DOHH2 (cell line): ENCODE measurements around the gene MGLL.

Experiments used
- H3F3A ChIP-seq: fragments of 200-600 bp; sonication (generic), shearing (Covaris generic); 2 replicates; pipeline ENCODE4 v1.6.0; 2016; ENCODE audit warnings: antibody characterized with exemption, mild to moderate bottlenecking; ENCODE audit not compliant: control insufficient read depth, insufficient read depth
- H3K27ac ChIP-seq: fragments of 200-600 bp; sonication (generic); 2 replicates; pipeline ENCODE4 v1.5.1; 2014; ENCODE audit warnings: low read depth, mild to moderate bottlenecking, low read length, moderate library complexity
- H3K27me3 ChIP-seq: fragments of 200-600 bp; sonication (generic); 2 replicates; pipeline ENCODE4 v1.6.1; 2014; ENCODE audit warnings: mild to moderate bottlenecking, low read length, mixed read lengths; ENCODE audit not compliant: control insufficient read depth
- H3K36me3 ChIP-seq: fragments of 200-600 bp; sonication (generic); 2 replicates; pipeline ENCODE4 v1.6.1; 2014; ENCODE audit warnings: mild to moderate bottlenecking, low read length, moderate library complexity, mixed read lengths; ENCODE audit not compliant: control insufficient read depth
- H3K4me1 ChIP-seq: fragments of 200-600 bp; sonication (generic); 2 replicates; pipeline ENCODE4 v1.6.1; 2014; ENCODE audit warnings: mild to moderate bottlenecking, low read length, mixed read lengths; ENCODE audit not compliant: control insufficient read depth
- H3K4me2 ChIP-seq: fragments of 200-600 bp; sonication (generic); 2 replicates; pipeline ENCODE4 v1.6.0; 2014; ENCODE audit warnings: mild to moderate bottlenecking, low read length, moderate library complexity
- H3K4me3 ChIP-seq: fragments of 200-600 bp; sonication (generic); 2 replicates; pipeline ENCODE4 v1.5.1; 2014; ENCODE audit warnings: mild to moderate bottlenecking, low read length, mixed read lengths
- H3K79me2 ChIP-seq: fragments of 200-600 bp; sonication (generic); 2 replicates; pipeline ENCODE4 v1.6.1; 2014; ENCODE audit warnings: mild to moderate bottlenecking, low read length, mixed read lengths; ENCODE audit not compliant: control insufficient read depth
- H3K9me2 ChIP-seq: fragments of 200-600 bp; sonication (generic); replicated peaks from 2 replicates; pipeline ENCODE4 v1.6.1; 2014; ENCODE audit warnings: mild to moderate bottlenecking, low read length, mixed read lengths; ENCODE audit not compliant: control insufficient read depth
- H3K9me3 ChIP-seq: fragments of 200-600 bp; sonication (generic); 2 replicates; pipeline ENCODE4 v1.6.1; 2014; ENCODE audit warnings: antibody characterized with exemption, low read length, mixed read lengths; ENCODE audit not compliant: control insufficient read depth, insufficient read depth
- H4K20me1 ChIP-seq: fragments of 200-600 bp; sonication (generic); 2 replicates; pipeline ENCODE4 v1.6.0; 2014; ENCODE audit warnings: low read depth, mild to moderate bottlenecking, antibody characterized with exemption, low read length, moderate library complexity; ENCODE audit not compliant: control insufficient read depth, insufficient read depth
- CTCF ChIP-seq: fragments of 200-600 bp; sonication (generic); IDR thresholded peaks from one replicate; pipeline ENCODE4 v1.5.1; 2014; ENCODE audit warnings: antibody characterized with exemption, mild to moderate bottlenecking, low read depth, low read length; ENCODE audit not compliant: poor library complexity, severe bottlenecking
- EZH2phosphoT487 ChIP-seq: fragments of 200-600 bp; sonication (generic); IDR thresholded peaks from 2 replicates; pipeline ENCODE4 v1.6.1; 2017; ENCODE audit warnings: borderline replicate concordance, mild to moderate bottlenecking, antibody characterized with exemption, low read length, moderate library complexity, mixed read lengths

MGLL gene

DNA sequence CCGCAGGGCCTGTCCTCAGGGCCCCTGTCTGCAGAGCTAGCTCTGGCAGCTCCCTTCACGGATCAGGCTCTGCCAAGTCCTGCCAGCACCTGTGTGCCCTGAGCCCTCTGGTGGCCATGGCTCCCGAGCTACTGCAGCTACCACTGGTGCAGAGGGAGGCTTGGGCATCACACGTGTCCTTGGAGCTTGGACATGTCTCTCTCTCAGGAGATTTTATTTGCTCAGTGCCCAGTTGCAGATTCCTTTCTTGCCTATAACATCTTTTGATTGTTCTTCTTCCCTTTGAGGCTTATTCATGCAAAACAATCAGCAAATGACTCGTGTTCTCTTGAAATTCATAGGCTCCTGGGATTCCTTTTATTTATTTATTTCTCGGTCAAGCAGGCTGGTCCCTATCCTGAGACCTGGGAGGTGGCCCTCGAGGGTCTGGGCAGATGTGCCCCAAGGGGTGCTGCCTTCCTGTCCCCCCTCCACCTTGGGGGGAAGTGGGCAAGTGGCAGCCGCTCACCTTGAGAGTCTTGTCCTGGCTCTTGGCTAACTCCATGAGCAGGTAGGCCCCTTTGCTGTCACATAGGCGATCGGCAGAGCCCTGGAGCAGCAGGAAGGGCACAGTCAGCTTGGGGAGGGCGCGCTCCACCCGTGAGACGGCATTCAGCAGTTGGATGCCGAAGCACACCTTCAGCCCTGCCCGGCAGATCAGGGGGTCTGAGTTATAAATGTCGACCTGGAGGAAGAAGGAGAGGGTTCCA, 127.7 kb downstream of the MGLL start:
- no peaks in the 10 kb centered on the region for H3F3A ChIP-seq
- H3K79me2 ChIP-seq: no peaks in the 10 kb centered on the region
- H3K36me3 ChIP-seq: no peaks in the 10 kb centered on the region
- peaks cover 17% of the 10 kb centered on the region for H3K4me1 ChIP-seq
- H3K4me2 ChIP-seq: no peak overlapping the region
- H4K20me1 ChIP-seq: no peaks in the 10 kb centered on the region
- H3K9me2 ChIP-seq: no peaks in the 10 kb centered on the region
- TF ChIP-seq EZH2phosphoT487 (no peak), CTCF (peak; percentile 49)
- H3K27me3 ChIP-seq: no peaks in the 10 kb centered on the region
- H3K4me3 ChIP-seq: no peak overlapping the region
- H3K9me3 ChIP-seq: no peaks in the 10 kb centered on the region
- H3K27ac ChIP-seq: no peak overlapping the region

DNA sequence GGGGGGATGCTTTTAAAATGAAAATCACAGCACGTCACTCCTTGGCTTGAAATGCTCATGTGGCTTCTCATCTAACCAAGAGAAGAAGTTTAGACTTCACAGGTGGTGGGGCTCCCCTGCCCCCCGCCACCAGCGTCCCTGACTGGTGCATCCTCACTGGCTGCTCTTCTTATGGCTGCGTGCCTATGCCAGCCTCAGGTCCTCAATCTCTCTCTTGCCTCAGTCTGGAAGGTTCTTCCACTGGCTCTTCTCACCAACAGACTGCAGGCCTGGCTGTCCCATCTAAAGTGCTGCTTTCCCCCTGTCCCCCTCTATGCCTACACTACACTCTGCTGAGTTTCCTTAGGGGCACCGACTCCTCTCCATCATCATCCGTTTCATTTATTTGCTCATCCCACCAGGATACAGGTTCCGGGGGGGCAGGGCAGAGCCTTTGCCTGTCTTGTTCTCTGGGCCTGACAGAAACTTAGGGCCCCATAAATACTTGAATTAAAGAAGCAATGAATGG, 128.9 kb downstream of the MGLL start:
- H3K27me3 ChIP-seq: no peaks in the 10 kb centered on the region
- no peak for TF ChIP-seq CTCF
- TF ChIP-seq EZH2phosphoT487: no peak
- peaks cover 17% of the 10 kb centered on the region for H3K4me1 ChIP-seq
- no peaks in the 10 kb centered on the region for H3K36me3 ChIP-seq
- H3K4me3 ChIP-seq: no peak overlapping the region
- no peaks in the 10 kb centered on the region for H4K20me1 ChIP-seq
- H3F3A ChIP-seq: no peaks in the 10 kb centered on the region
- H3K27ac ChIP-seq: no peak overlapping the region
- no peaks in the 10 kb centered on the region for H3K9me2 ChIP-seq
- no peaks in the 10 kb centered on the region for H3K79me2 ChIP-seq
- H3K4me2 ChIP-seq: no peak overlapping the region
- H3K9me3 ChIP-seq: no peaks in the 10 kb centered on the region

GRCh38 chr3:127692501-127693335, 129.6 kb downstream of the MGLL start:
- no peak overlapping the region for H3K4me3 ChIP-seq
- H3K27me3 ChIP-seq: no peaks in the 10 kb centered on the region
- no peaks in the 10 kb centered on the region for H3K79me2 ChIP-seq
- no peaks in the 10 kb centered on the region for H3F3A ChIP-seq
- TF ChIP-seq EZH2phosphoT487: no peak
- no peak for TF ChIP-seq CTCF
- H3K4me1 ChIP-seq: peaks cover 14% of the 10 kb centered on the region
- no peak overlapping the region for H3K4me2 ChIP-seq
- no peaks in the 10 kb centered on the region for H3K9me2 ChIP-seq
- no peaks in the 10 kb centered on the region for H3K9me3 ChIP-seq
- H4K20me1 ChIP-seq: no peaks in the 10 kb centered on the region
- no peaks in the 10 kb centered on the region for H3K36me3 ChIP-seq
- no peak overlapping the region for H3K27ac ChIP-seq
